Jurkat, Clone E6-1 (cell line): Measurements from ENCODE around the gene NLRP5.
"Not testable (repeated sequence)": the region's sequence is repeated elsewhere in the genome, so short reads cannot be mapped to it uniquely, and the experiment has no call there.

Experiments
- DNase-seq: peaks from one replicate; pipeline ENCODE4 v3.0.0-alpha.2; 2011; ENCODE audit warnings: low read depth, low spot score
- H3K4me3 ChIP-seq: 2 replicates; pipeline ENCODE4 v1.5.1; 2011; ENCODE audit warnings: mild to moderate bottlenecking, low read length, control low read depth, moderate library complexity

The NLRP5 gene

DNA sequence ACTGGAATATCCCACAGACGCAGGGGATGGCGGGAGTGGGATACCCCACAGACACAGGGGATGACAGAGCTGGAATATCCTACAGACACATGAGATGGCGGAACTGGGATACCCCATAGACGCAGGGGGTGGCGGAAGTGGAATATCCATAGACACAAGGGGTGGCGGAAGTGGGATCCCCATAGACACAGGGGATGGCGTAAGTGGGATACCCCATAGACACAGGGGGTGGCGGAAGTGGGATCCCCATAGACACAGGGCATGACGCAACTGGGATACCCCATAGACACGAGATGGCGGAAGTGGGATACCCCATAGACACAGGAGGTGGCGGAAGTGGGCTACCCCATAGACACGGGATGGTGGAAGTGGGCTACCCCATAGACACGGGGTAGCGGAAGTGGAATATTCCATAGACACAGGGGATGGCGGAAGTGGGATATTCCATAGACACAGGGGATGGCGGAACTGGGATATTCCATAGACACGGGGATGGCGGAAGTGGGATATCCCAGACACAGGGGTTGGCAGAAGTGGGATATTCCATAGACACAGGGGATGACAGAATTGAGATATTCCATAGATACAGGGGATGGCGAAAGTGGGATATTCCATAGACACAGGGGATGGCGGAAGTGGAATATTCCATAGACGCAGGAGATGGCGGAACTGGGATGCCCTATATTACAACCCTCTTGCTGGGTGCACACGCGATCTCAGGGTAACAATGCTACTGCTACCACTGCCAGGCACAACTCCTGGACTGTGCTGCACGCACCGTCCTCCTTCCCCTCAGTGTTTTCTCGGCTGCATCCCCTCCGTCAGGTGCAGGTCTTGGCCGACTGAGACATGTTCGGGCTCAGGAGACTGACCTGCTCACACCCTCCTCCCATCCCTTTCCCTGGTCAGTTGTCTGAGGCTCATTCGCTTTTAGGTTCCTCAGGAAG is 106.4 kb downstream of the NLRP5 start:
- no peak for DNase-seq
- no peak overlapping the region for H3K4me3 ChIP-seq

DNA sequence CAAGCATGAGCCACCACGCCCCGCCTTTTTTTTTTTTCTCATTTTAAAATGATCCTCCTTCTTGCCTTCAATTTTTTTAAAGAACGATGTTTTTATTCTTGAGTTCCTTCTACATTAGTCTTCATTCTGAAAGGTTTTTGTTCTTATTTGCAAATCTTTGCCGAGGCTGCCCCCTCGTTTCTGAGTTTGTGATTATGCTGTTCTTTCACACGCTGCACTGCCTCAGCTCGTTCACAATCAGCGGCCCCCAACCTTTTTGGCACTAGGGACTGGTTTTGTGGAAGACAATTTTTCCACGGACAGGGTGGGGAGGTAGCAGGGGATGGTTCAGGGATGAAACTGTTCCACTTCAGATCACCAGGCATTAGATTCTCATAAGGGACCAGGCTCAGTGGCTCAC is 107.9 kb downstream of the NLRP5 start:
- DNase-seq, result no peak
- H3K4me3 ChIP-seq, result no peak overlapping the region

- no peak for DNase-seq
- H3K4me3 ChIP-seq, result no peak overlapping the region
Measured at GRCh38 chr19:56096665-56097064, 110.1 kb downstream of the NLRP5 start.

DNA sequence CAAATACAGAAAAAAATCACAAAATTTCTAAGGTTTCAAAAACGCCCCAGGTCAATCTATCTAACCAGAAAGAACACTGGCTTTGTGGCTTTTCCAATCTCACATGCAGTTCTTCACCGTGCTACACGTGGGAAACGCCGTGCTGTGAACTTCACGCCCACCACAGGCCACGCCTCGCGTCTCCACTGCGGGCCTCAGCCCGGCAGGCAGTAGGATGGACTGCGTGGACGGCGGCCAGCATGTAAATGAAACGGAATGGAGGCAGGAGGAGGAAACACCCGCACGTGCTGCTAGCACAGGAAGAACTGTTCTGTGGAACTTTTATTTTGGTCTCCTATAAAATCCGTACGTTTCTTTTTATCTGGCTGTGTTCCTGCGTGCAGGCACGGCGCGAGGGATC is 110.7 kb downstream of the NLRP5 start:
- no peak overlapping the region for H3K4me3 ChIP-seq
- no peak for DNase-seq

DNA sequence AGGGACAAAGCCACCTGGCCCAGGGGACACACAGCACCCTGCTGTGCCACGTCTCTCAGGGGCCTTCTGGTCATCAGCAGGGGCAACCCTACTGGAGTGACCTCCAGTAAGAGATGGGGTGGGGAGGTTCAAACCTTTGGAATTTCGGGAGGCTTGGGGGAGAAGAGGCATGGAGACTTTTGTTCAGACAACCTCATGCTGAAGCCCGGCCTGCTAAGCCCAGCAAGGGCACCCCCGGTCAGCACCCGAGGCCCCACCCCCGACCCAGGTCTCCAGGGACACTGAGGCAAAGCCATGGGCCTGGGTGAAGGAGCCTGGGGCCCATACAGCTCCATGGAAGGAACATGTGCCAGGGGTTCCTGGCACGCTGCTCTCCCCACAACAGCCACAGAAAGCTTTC is 111.2 kb downstream of the NLRP5 start:
- no peak overlapping the region for H3K4me3 ChIP-seq
- no peak for DNase-seq

DNA sequence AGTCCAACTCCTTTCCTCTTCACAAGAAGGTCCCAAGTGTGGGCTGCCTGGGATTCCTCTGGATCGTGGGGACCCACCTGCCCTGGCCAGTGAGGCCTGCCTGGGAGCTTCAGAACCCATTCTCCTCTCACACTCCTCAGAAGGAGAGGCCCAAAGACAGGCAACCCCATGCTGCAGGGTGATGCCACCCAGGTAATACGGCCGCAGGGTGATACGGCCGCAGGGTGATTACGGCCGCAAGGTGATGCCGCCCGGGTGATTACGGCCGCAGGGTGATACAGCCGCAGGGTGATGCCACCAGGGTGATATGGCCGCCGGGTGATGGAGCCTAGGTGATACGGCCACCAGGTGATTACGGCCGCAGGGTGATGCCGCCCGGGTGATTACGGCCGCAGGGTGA is 111.7 kb downstream of the NLRP5 start:
- not testable (repeated sequence) for DNase-seq

DNA sequence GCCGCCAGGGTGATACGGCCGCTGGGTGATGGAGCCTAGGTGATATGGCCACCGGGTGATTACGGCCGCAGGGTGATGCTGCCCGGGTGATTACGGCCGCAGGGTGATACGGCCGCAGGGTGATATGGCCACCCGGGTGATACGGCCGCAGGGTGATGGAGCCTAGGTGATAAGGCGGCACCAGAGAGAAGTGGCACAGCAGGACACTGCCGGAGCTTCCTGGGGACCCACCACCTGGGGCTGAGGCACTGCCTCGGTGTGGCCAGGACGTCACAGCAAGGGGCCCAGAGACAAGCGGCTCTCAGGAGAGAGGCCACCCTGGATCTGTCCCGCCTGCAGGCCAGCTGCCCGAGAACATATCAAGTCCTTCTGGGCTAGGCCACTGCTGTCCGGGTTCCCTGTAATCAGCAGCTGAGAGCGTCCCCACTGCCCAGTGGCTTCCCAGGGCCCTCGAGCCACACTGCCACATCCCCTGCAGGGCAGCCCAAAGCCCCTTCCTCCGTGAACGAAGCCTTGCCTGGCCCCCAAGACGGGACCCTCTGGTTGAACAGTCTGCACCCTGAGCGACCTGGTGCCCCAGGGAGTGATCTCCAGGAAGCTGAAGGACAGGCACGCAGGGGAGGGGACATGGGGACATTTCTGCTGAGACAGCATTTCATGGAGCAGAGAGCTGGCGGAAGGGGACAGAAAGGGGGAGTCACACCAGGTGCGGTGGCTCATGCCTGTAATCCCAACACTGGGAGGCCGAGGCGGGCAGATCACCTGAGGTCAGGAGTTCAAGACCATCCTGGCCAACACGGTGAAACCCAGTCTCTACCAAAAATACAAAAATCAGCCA is 112.4 kb downstream of the NLRP5 start:
- DNase-seq, result no peak

More for the DNA sequence above, 111.7 kb downstream of the NLRP5 start:
- not testable (repeated sequence) for H3K4me3 ChIP-seq

GRCh38 chr19:56099638-56100539 is 113.3 kb downstream of the NLRP5 start:
- DNase-seq, result no peak

More for the DNA sequence above, 112.4 kb downstream of the NLRP5 start:
- H3K4me3 ChIP-seq, result no peak overlapping the region

DNA sequence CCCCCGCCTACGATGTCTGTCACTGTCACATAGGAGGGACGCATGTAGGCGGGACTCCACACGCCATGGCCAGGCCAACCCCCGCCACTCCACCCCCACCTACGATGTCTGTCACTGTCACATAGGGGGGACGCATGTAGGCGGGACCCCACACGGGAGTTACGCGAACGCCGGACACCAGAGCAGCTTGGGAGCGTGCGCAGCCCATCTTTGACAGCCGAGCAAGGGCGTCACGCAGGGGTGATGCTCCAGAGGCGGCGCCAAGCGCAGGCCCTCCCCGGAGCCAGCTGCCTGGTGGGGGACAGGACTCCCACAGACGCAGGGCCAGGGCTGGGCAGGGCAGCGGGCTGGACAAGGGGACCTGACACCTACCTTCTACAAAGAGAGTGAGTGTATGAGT is 114.5 kb downstream of the NLRP5 start:
- H3K4me3 ChIP-seq, result no peak overlapping the region
- DNase-seq, result no peak

More at GRCh38 chr19:56099638-56100539, 113.3 kb downstream of the NLRP5 start:
- no peak overlapping the region for H3K4me3 ChIP-seq

DNA sequence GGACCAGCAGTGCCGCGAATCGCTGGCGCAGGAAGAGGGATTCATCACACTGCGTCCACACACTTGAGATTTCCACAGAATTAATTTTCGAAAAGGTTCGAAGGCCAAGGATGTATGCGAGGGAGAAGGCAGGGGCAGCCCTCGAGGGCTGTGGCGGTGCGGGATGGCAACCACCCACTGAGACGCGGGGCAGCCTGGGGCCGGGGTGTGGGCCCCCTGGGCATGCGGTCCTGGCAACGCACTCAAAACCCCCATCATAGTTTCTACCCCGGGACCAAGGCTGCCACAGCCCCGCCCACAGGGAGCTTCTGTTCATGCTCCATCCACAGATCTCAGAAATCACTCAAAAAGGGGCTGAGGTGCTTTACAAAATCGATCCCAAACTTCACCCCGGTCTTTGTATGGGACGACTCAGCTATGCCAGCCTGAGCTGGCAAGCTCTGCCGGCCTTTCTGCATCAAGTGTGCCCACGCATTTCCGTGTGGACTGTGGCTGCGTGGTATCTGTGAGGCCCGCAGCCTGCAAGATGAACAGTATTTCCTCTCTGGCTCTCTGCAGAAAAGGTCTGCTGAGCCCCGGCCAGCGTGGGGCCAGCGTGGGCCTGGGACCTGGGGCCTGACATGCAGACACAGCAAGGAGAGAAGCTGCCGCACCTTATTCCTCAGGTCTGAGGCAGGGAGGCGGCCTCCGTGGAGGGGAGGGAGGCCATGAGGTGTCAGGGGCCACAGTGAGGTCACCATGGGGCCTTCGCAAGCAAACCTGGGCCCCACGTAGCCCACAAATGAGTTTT is 115.4 kb downstream of the NLRP5 start:
- no peak for DNase-seq
- H3K4me3 ChIP-seq, result no peak overlapping the region

DNA sequence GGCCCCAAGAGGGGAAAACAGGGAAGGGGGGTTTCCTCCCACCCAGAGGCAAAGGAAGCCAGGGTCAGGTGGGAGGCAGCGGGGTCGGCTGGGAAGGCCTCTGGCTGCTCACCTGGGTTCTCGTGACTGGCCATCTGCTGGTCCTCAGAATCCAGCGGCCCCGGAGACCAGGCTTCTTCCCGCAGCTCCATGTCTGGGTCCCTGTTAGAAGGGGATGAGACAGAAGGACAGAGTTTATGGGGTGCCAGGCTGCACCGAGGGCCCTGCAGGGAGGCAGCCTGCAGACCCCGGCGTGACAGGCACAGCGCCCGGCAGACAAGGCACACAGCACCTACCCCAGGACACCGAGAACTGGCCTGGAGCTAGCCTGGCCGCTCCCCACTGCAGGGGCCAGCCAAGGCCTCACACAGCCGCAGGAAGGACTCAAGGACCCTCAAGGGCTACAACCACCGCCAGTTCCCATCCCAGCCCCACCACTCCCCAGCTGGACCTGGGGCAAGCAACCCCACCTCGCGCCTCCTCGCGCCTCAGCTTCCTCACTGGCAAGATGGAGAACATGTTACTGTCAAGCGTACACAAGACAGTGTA is 116.5 kb downstream of the NLRP5 start:
- no peak overlapping the region for H3K4me3 ChIP-seq
- DNase-seq, result no peak

GRCh38 chr19:56104423-56104822 is 117.8 kb downstream of the NLRP5 start:
- no peak overlapping the region for H3K4me3 ChIP-seq
- DNase-seq, result no peak

DNA sequence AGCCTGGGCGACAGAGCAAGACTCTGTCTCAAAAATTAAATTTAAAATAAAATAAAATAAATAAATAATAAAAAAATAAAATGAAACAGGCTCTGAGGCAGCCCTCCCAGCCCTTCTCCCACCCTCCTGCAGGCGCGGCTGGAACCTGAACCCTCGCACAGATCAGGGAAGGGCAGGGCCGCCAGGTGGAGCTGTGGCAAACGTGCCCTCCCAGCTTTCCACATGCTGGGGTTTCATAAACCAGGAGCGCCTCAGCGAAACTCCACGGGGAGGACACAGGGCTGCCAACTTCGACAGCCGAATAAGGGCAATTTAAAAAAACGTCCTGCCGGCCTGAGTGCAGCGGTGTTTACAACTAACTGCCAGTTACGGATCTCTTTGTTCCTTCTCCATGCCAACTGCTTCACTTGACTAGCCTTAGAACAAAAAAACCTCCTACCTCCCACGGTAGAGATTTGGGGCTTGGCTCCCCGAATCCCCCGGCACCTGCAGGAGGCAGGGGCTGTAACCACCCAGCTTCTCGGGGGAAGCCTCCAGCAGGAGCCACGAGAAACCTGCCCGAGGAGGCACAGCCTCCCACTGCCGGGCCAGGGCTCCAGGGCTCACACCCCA is 118.6 kb downstream of the NLRP5 start:
- H3K4me3 ChIP-seq, result no peak overlapping the region
- DNase-seq, result no peak

DNA sequence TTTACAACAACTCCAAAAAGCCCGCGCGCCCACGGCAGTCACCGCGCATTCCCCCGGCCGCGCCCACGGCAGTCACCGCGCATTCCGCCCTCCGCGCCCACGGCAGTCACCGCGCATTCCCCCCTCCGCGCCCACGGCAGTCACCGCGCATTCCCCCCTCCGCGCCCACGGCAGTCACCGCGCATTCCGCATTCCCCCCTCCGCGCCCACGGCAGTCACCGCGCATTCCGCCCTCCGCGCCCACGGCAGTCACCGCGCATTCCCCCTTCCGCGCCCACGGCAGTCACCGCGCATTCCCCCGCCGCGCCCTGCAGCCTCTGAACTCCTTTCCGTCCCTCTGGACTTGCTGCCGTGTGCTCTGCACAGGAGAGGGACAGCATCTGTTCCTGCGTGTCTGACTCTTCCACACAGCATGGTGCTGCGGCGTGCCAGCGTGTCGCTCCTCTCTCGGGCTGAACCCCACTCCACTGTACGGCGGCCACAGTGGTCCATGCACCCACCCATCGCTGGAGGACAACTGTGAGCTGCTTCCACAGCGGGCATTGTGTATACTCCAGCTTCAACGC is 119.3 kb downstream of the NLRP5 start:
- DNase-seq, result not testable (repeated sequence)

DNA sequence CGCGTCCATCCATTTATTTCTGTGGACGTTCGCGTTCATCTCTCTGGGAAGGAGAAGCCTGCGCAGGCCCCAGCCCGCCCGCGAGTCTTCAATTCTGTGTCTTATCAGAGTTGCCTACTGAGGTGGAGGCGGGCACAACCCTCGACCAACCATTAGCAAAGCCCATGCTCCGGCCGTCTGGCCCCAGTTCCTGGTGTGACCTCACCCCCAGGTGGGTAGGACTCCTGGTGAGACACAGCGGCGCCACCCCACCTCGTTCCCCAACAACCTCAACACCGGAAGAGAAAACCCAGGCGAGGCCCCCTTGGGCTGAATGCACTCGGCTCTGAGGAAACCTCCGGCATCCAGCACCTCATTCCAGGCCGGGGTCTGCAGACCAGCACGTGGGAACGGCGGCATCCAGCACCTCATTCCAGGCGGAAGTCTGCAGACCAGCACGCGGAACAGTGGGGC is 119.8 kb downstream of the NLRP5 start:
- no peak overlapping the region for H3K4me3 ChIP-seq
- no peak for DNase-seq

More for the DNA sequence above, 119.3 kb downstream of the NLRP5 start:
- H3K4me3 ChIP-seq, result not testable (repeated sequence)

DNA sequence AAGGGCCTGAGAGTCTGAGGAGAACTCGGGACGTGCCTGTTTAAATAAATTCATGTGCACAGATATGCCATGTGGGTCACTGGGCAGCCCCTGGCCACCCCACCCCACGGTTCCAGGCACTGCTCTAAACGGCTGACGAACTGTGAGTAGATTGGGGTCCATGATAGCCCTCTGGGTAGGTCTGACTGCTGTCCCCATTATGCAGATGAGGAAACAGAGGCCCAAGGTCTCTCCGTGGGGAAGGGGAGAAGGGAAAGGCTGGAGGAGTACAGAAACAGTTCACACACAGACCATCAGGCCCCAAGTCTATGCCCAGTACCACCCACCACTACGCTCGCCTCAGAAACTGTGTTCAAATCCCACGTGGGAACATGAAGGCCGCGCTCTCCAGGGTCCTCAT is 120.4 kb downstream of the NLRP5 start:
- H3K4me3 ChIP-seq, result no peak overlapping the region
- DNase-seq, result no peak
